HCT116 (cell line): ENCODE results near the gene FARP1. TPM values are rescaled to one million over a fixed set of nuclear protein-coding genes. Genes with fewer than 3 reads are reported as not detected.

Source experiments
- ATAC-seq: fragments of 200-7000 bp; cut with Tn5 transposase; 2 replicates; pipeline ENCODE4 v1.9.1; 2020; ENCODE audit warnings: mild to moderate bottlenecking, moderate library complexity
- BruUV-seq: library from RNA; stranded (reverse); fragments of 400-500 nt; replicated peaks from 2 replicates; lab custom pipeline; 2021; lab: Mats Ljungman, UMichigan
- CTCF ChIA-PET: fragments of 300-600 bp; sonication (Branson Sonifier 250); formaldehyde crosslinking; loops from one replicate; lab custom pipeline; 2021; ENCODE audit warnings: antibody characterized with exemption; lab: Charles Lee
- POLR2A ChIA-PET: fragments of 300-600, 350-600 bp; sonication (Branson Sonifier 250); formaldehyde crosslinking; loops from one replicate; lab custom pipeline; 2021; ENCODE audit warnings: antibody characterized with exemption; lab: Charles Lee
- RAD21 ChIA-PET, 2 experiments: fragments of 300-600 bp; sonication (Branson Sonifier 250); formaldehyde crosslinking; loops; one replicate each; lab custom pipeline; 2023; ENCODE audit warnings: low total read pairs in 2 of 2; ENCODE audit not compliant: uncharacterized antibody in 2 of 2, unreplicated experiment in 2 of 2, low non-redundant PET in 1 of 2; lab: Charles Lee
- DNase-seq: peaks from one replicate; pipeline ENCODE4 v3.0.0-alpha.2; 2010; ENCODE audit warnings: low read depth, low spot score
- H2AFZ ChIP-seq: fragments of 200-600 bp; shearing (Covaris generic), sonication (generic); 2 replicates; pipeline ENCODE4 v1.6.1; 2017; ENCODE audit warnings: low read depth, mixed run types, mixed read lengths, antibody characterized with exemption, low read length; ENCODE audit not compliant: poor library complexity, severe bottlenecking
- H3K27ac ChIP-seq: 2 replicates; pipeline ENCODE4 v1.5.1; 2012; ENCODE audit warnings: low read depth, low read length
- H3K27me3 ChIP-seq: fragments of 200-600 bp; sonication (generic); 2 replicates; pipeline ENCODE4 v1.6.1; 2016; ENCODE audit warnings: mixed run types, low read length, mixed read lengths; ENCODE audit not compliant: insufficient read depth
- H3K36me3 ChIP-seq, 2 experiments: fragments of 200-500 bp in 1 of 2; fragments of 200-600 bp in 1 of 2; sonication (Bioruptor generic) in 1 of 2; sonication (generic) in 1 of 2; 2 replicates each; pipeline versions ENCODE4 v1.5.1 to v1.6.1; 2014 to 2016; ENCODE audit warnings: low read length in 2 of 2, inconsistent platforms in 1 of 2, mixed read lengths in 1 of 2, mixed run types in 1 of 2; ENCODE audit not compliant: insufficient read depth in 2 of 2, control insufficient read depth in 1 of 2
- H3K4me1 ChIP-seq, 2 experiments: fragments of 200-600 bp in 1 of 2; sonication (generic) in 1 of 2; 2 replicates each; pipeline versions ENCODE4 v1.5.1 to v1.6.1; 2012 to 2017; ENCODE audit warnings: low read length in 2 of 2, inconsistent platforms in 1 of 2, mild to moderate bottlenecking in 1 of 2, mixed read lengths in 1 of 2, mixed run types in 1 of 2, moderate library complexity in 1 of 2; ENCODE audit not compliant: insufficient read depth in 2 of 2, control insufficient read depth in 1 of 2
- H3K4me2 ChIP-seq: fragments of 200-600 bp; sonication (generic); 2 replicates; pipeline ENCODE4 v1.6.1; 2017; ENCODE audit warnings: mixed run types, low read length, mixed read lengths
- H3K4me3 ChIP-seq, 2 experiments: fragments of 200-600 bp in 1 of 2; sonication (generic) in 1 of 2; replicated peaks in 1 of 2; 2 replicates each; pipeline ENCODE4 v1.5.1; 2011 to 2016; ENCODE audit warnings: low read length in 2 of 2, control low read depth in 1 of 2, low read depth in 1 of 2, mild to moderate bottlenecking in 1 of 2, mixed read lengths in 1 of 2, mixed run types in 1 of 2
- H3K79me2 ChIP-seq: fragments of 200-600 bp; sonication (generic); 2 replicates; pipeline ENCODE4 v1.6.1; 2017; ENCODE audit warnings: mild to moderate bottlenecking, mixed run types, low read length, moderate library complexity, mixed read lengths; ENCODE audit not compliant: insufficient read depth
- H3K9ac ChIP-seq: fragments of 200-600 bp; sonication (generic); 2 replicates; pipeline ENCODE4 v1.6.1; 2016; ENCODE audit warnings: low read length, mixed read lengths
- H3K9me2 ChIP-seq: fragments of 200-600 bp; sonication (generic), shearing (Covaris generic); 2 replicates; pipeline ENCODE4 v1.6.1; 2017; ENCODE audit warnings: mixed run types, mild to moderate bottlenecking, moderate library complexity; ENCODE audit not compliant: insufficient read depth
- H3K9me3 ChIP-seq, 2 experiments: fragments of 200-500 bp in 1 of 2; fragments of 200-600 bp in 1 of 2; sonication (Bioruptor generic) in 1 of 2; sonication (generic) in 1 of 2; 2 replicates each; pipeline ENCODE4 v1.6.1; 2014 to 2017; ENCODE audit warnings: low read length in 2 of 2, mixed read lengths in 2 of 2, inconsistent platforms in 1 of 2, low read depth in 1 of 2, mild to moderate bottlenecking in 1 of 2, mixed run types in 1 of 2, moderate library complexity in 1 of 2; ENCODE audit not compliant: control insufficient read depth in 1 of 2, insufficient read depth in 1 of 2
- H4K20me1 ChIP-seq: fragments of 200-600 bp; sonication (generic), shearing (Covaris generic); 2 replicates; pipeline ENCODE4 v1.6.1; 2017; ENCODE audit warnings: mixed run types, mild to moderate bottlenecking, moderate library complexity; ENCODE audit not compliant: insufficient read depth
- CBX3 ChIP-seq: IDR thresholded peaks from 2 replicates; pipeline ENCODE4 v1.6.1; 2012; ENCODE audit warnings: low read depth
- EGR1 ChIP-seq: IDR thresholded peaks from 2 replicates; pipeline ENCODE4 v1.6.1; 2012; ENCODE audit warnings: low read depth
- JUND ChIP-seq: IDR thresholded peaks from 2 replicates; pipeline ENCODE4 v1.6.1; 2012
- POLR2A ChIP-seq: IDR thresholded peaks from 2 replicates; pipeline ENCODE4 v1.7.0; 2011; ENCODE audit warnings: borderline replicate concordance; ENCODE audit not compliant: insufficient read depth, insufficient read length; ENCODE audit errors: extremely low read depth
- RAD21 ChIP-seq: IDR thresholded peaks from 2 replicates; pipeline ENCODE4 v1.6.1; 2012; ENCODE audit warnings: low read depth, mild to moderate bottlenecking
- REST ChIP-seq: IDR thresholded peaks from 2 replicates; pipeline ENCODE4 v1.6.1; 2012; ENCODE audit warnings: low read depth
- SP1 ChIP-seq: IDR thresholded peaks from 2 replicates; pipeline ENCODE4 v1.6.1; 2012; ENCODE audit warnings: low read depth
- SRF ChIP-seq: IDR thresholded peaks from 2 replicates; pipeline ENCODE4 v1.6.1; 2012; ENCODE audit warnings: low read depth
- YY1 ChIP-seq: IDR thresholded peaks from 2 replicates; pipeline ENCODE4 v1.6.1; 2011; ENCODE audit warnings: low read length, low read depth, moderate library complexity, mild to moderate bottlenecking; ENCODE audit not compliant: insufficient replicate concordance; ENCODE audit errors: extremely low read depth
- ZNF274 ChIP-seq: fragments of 200-500 bp; sonication (Bioruptor generic); IDR thresholded peaks from 2 replicates; pipeline ENCODE4 v1.6.1; 2014; ENCODE audit warnings: mild to moderate bottlenecking, low read depth, low read length, inconsistent platforms
- intact Hi-C: fragments of 100-400 bp; cut with micrococcal nuclease; formaldehyde crosslinking; loops from 2 replicates; pipeline ENCODE4 v1.10.0; 2022
- total RNA-seq: library from RNA; stranded (reverse); gene quantifications from one replicate; pipeline ENCODE4 v1.2.1, GENCODE V29; 2021; ENCODE audit not compliant: unreplicated experiment

The FARP1 gene
- total RNA-seq, 1 experiment from 2014 or later, result 30.5 TPM

GRCh38 chr13:98370806-98371515 is 228.1 kb downstream of the FARP1 start:
- intact Hi-C loops, result no loop called here
- Histone ChIP-seq H3K27ac (no peak overlapping the region), H3K9me2 (no peaks in the 10 kb centered on the region), H3K27me3 (no peaks in the 10 kb centered on the region), H3K4me2 (no peak overlapping the region), H3K9ac (no peak overlapping the region), H4K20me1 (no peaks in the 10 kb centered on the region), H3K9me3 (peaks cover 5 to 9% of the 10 kb centered on the region in 2 experiments; a peak in 2 of 4 replicates), H3K4me3 (no peak overlapping the region), H3K4me1 (no peaks in the 10 kb centered on the region; a peak in 1 of 4 replicates), H2AFZ (no peak overlapping the region), H3K79me2 (no peaks in the 10 kb centered on the region), H3K36me3 (no peaks in the 10 kb centered on the region)
- ChIA-PET RAD21 (no interaction called here), POLR2A (no interaction called here), CTCF (no interaction called here)
- ATAC-seq, result no peak
- no peak for DNase-seq
- no peak for TF ChIP-seq CBX3
- TF ChIP-seq YY1, result no peak
- TF ChIP-seq ZNF274, result no peak
- TF ChIP-seq RAD21, result no peak
- no peak for TF ChIP-seq POLR2A
- no peak for TF ChIP-seq REST
- no peak for TF ChIP-seq SRF
- no peak for TF ChIP-seq SP1
- TF ChIP-seq JUND, result no peak
- TF ChIP-seq EGR1, result no peak
- BruUV-seq, result no TSS peak
